ENCODE data around the gene DDIT4L. TPM values are rescaled to one million over a fixed set of nuclear protein-coding genes. Genes with fewer than 3 reads are reported as not detected.

Gene DDIT4L
- total RNA-seq, result 17.0 and 31.8 TPM in 2 replicates

GRCh38 chr4:100189820-100190642 lies at the start of gene DDIT4L:
Gene DDIT4L, minus strand, starts transcription at chr4:100190468. Its CDS starts 485 bp downstream, at chr4:100189983.

Other genes starting within 250 kb of the DDIT4L start
- 62.2 and 65.0 TPM in 2 replicates for gene DNAJB14, start 243.8 kb downstream of the DDIT4L start, total RNA-seq
- 509 and 644 TPM in 2 replicates for gene H2AZ1, start 240.2 kb downstream of the DDIT4L start, total RNA-seq